ENCODE measurements around the gene POLR1A. TPM values are rescaled to one million over a fixed set of nuclear protein-coding genes. Genes with fewer than 3 reads are reported as not detected.

POLR1A gene
- total and polyA plus RNA-seq, 2 of the 13 experiments (the other 11 are each of a cell fraction or from before 2014, with no cell fraction given) = 7.2 to 39.9 TPM

DNA sequence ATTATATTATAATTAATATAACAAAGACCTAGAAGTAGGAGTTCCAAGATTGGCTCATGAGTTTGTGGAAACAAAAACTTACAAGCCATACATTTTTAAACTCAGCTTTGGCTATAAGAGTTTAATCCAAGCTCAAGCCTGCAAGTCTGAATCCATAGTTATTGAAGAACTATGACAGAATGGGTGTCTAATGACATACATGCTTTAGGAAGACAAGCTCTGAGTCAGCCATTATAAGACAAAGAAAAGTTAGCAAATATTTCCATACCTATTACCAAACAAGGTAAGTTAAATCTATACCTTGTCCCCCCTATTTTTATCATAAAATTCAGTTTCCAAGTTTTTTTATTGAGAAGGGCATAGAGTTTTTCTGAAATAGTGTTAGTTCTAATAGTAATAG, 95.6 kb downstream of the POLR1A start:
- Histone ChIP-seq H3K4me2 (ENCODE audit: low read depth, low read length) (no peak overlapping the region), H4K20me1 (ENCODE audit: insufficient read depth, low read length) (no peaks in the 10 kb centered on the region), H3K4me3 (replicated peaks in 1 of 3; ENCODE audit: insufficient read depth in 1 of 3, low read depth in 2 of 3, low read length in 3 of 3) (no peak overlapping the region), H3K4me1 (ENCODE audit: insufficient read depth, low read length) (no peaks in the 10 kb centered on the region), H3K9ac (ENCODE audit: insufficient read depth, low read depth, low read length) (no peak overlapping the region), H3K27me3 (ENCODE audit: control insufficient read depth in 1 of 2, insufficient read depth in 2 of 2, low read length in 2 of 2) (no peaks in the 10 kb centered on the region), H2AFZ (ENCODE audit: low read length) (no peak overlapping the region), H3K36me3 (replicated peaks in 1 of 2; ENCODE audit: control insufficient read depth in 1 of 2, insufficient read depth in 2 of 2, low read length in 2 of 2) (no peaks in the 10 kb centered on the region), H3K9me3 (ENCODE audit: low read length) (peaks cover 28% of the 10 kb centered on the region), H3K27ac (ENCODE audit: extremely low read length, insufficient read depth, low read length) (no peak overlapping the region), H3K79me2 (ENCODE audit: insufficient read depth, low read length) (no peaks in the 10 kb centered on the region)
- ChIA-PET POLR2A (no interaction called here), CTCF (ENCODE audit: low intra/inter-chr PET ratio, low total read pairs) (no interaction called here)
- ATAC-seq (no peak), DNase-seq (ENCODE audit: low spot score) (no peak), FAIRE-seq (no peak)
- no TSS peak for BruUV-seq (replicated peaks)
- TF ChIP-seq, protein P1, sequence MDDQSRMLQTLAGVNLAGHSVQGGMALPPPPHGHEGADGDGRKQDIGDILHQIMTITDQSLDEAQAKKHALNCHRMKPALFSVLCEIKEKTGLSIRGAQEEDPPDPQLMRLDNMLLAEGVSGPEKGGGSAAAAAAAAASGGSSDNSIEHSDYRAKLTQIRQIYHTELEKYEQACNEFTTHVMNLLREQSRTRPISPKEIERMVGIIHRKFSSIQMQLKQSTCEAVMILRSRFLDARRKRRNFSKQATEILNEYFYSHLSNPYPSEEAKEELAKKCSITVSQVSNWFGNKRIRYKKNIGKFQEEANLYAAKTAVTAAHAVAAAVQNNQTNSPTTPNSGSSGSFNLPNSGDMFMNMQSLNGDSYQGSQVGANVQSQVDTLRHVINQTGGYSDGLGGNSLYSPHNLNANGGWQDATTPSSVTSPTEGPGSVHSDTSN (CRISPR knock-in tag; IDR thresholded peaks at IDR 0.05; ENCODE audit: borderline replicate concordance) = no peak
- TF ChIP-seq HNRNPLL (IDR thresholded peaks at IDR 0.05; ENCODE audit: low read depth, low read length, poor library complexity, severe bottlenecking) (no peak), NRL (CRISPR knock-in tag; IDR thresholded peaks at IDR 0.05; ENCODE audit: borderline replicate concordance) (no peak), ZNF543 (CRISPR knock-in tag; IDR thresholded peaks at IDR 0.05) (no peak), ZSCAN25 (CRISPR knock-in tag; IDR thresholded peaks at IDR 0.05) (no peak), ATF1 (CRISPR knock-in tag; IDR thresholded peaks at IDR 0.05) (no peak), MEIS1 (CRISPR knock-in tag; IDR thresholded peaks at IDR 0.05; ENCODE audit: borderline replicate concordance) (no peak), ZNF253 (CRISPR knock-in tag; IDR thresholded peaks at IDR 0.05; ENCODE audit: borderline replicate concordance) (no peak)
- in situ Hi-C loops (cut with HindIII; ENCODE audit: extremely low pct_ligation_motif_present, low pct_unique_long_range_greater_than_20kb) (no loop called here), intact Hi-C loops (cut with micrococcal nuclease; ENCODE audit: unreplicated experiment) (no loop called here)

DNA sequence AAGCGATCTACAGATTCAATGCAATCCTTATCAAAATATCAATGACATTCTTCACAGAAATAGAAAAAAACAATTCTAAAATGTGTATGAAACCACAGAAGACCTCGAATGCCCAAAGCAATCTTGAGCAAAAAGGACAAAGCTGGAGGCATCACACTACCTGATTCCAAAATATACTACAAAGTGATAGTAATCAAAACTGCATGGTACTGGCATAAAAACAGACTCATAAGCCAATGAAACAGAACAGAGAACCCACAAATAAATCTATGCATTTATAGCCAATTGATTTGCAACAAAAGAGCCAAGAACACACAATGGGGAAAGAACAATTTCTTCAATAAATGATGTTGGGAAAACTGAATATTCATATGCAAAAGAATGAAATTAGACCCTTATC, 99.2 kb downstream of the POLR1A start:
- FAIRE-seq (no peak), DNase-seq (ENCODE audit: low spot score) (no peak), ATAC-seq (no peak)
- Histone ChIP-seq H3K36me3 (replicated peaks in 1 of 2; ENCODE audit: control insufficient read depth in 1 of 2, insufficient read depth in 2 of 2, low read length in 2 of 2) (no peaks in the 10 kb centered on the region), H3K4me1 (ENCODE audit: insufficient read depth, low read length) (no peaks in the 10 kb centered on the region), H3K27me3 (ENCODE audit: control insufficient read depth in 1 of 2, insufficient read depth in 2 of 2, low read length in 2 of 2) (no peaks in the 10 kb centered on the region), H3K4me2 (ENCODE audit: low read depth, low read length) (no peak overlapping the region), H3K79me2 (ENCODE audit: insufficient read depth, low read length) (no peaks in the 10 kb centered on the region), H3K9me3 (ENCODE audit: low read length) (peaks cover 29% of the 10 kb centered on the region), H4K20me1 (ENCODE audit: insufficient read depth, low read length) (no peaks in the 10 kb centered on the region), H3K9ac (ENCODE audit: insufficient read depth, low read depth, low read length) (no peak overlapping the region), H2AFZ (ENCODE audit: low read length) (no peak overlapping the region), H3K27ac (ENCODE audit: extremely low read length, insufficient read depth, low read length) (no peak overlapping the region), H3K4me3 (replicated peaks in 1 of 3; ENCODE audit: insufficient read depth in 1 of 3, low read depth in 2 of 3, low read length in 3 of 3) (no peak overlapping the region)
- 38% methylated on average over 2 of the region's 2 CpGs for WGBS (ENCODE audit: low lambda C conversion rate)
- ChIA-PET CTCF (ENCODE audit: low intra/inter-chr PET ratio, low total read pairs) (no interaction called here), POLR2A (no interaction called here)
- intact Hi-C loops (cut with micrococcal nuclease; ENCODE audit: unreplicated experiment) (no loop called here), in situ Hi-C loops (cut with HindIII; ENCODE audit: extremely low pct_ligation_motif_present, low pct_unique_long_range_greater_than_20kb) (no loop called here)
- no TSS peak for BruUV-seq (replicated peaks)
- TF ChIP-seq KMT2A (CRISPR knock-in tag; IDR thresholded peaks at IDR 0.05) = no peak
- TF ChIP-seq, protein P2, sequence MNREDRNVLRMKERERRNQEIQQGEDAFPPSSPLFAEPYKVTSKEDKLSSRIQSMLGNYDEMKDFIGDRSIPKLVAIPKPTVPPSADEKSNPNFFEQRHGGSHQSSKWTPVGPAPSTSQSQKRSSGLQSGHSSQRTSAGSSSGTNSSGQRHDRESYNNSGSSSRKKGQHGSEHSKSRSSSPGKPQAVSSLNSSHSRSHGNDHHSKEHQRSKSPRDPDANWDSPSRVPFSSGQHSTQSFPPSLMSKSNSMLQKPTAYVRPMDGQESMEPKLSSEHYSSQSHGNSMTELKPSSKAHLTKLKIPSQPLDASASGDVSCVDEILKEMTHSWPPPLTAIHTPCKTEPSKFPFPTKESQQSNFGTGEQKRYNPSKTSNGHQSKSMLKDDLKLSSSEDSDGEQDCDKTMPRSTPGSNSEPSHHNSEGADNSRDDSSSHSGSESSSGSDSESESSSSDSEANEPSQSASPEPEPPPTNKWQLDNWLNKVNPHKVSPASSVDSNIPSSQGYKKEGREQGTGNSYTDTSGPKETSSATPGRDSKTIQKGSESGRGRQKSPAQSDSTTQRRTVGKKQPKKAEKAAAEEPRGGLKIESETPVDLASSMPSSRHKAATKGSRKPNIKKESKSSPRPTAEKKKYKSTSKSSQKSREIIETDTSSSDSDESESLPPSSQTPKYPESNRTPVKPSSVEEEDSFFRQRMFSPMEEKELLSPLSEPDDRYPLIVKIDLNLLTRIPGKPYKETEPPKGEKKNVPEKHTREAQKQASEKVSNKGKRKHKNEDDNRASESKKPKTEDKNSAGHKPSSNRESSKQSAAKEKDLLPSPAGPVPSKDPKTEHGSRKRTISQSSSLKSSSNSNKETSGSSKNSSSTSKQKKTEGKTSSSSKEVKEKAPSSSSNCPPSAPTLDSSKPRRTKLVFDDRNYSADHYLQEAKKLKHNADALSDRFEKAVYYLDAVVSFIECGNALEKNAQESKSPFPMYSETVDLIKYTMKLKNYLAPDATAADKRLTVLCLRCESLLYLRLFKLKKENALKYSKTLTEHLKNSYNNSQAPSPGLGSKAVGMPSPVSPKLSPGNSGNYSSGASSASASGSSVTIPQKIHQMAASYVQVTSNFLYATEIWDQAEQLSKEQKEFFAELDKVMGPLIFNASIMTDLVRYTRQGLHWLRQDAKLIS (CRISPR knock-in tag; IDR thresholded peaks at IDR 0.05) = no peak
- TF ChIP-seq FOXJ3 (CRISPR knock-in tag; IDR thresholded peaks at IDR 0.05; ENCODE audit: borderline replicate concordance) = no peak
- TF ChIP-seq U2AF2 (IDR thresholded peaks at IDR 0.05; ENCODE audit: low read depth, low read length) = no peak
